ENCODE data around the gene PLEKHS1. TPM values are rescaled to one million over a fixed set of nuclear protein-coding genes. Genes with fewer than 3 reads are reported as not detected.

The PLEKHS1 gene
- polyA plus RNA-seq, result not detected

- Mint-ChIP-seq H3K4me1 (no peaks in the 10 kb centered on the region), H3K27me3 (ENCODE audit: low read depth in 3 of 3) (peaks cover 2 to 8% (median 3%) of the 10 kb centered on the region in 3 donors), H3K27ac (no peak within 1 kb of the TSS), H3K36me3 (no peaks in the 10 kb centered on the region), H3K4me3 (no peak within 1 kb of the TSS), H3K9me3 (no peaks in the 10 kb centered on the region)
- no peak for DNase-seq
Measured at GRCh38 chr10:113751181-113751732, at the start of gene PLEKHS1. TSS of gene PLEKHS1 (plus strand) at chr10:113751682. CDS start at chr10:113755278, 3,596 bp downstream.

GRCh38 chr10:113704637-113705343 is 46.7 kb upstream of the PLEKHS1 start:
- H3K36me3 Mint-ChIP-seq, result peaks cover 4 to 13% (median 9%) of the 10 kb centered on the region in 3 donors
- DNase-seq, result no peak
- no peak overlapping the region for H3K4me3 Mint-ChIP-seq
- no peaks in the 10 kb centered on the region for H3K9me3 Mint-ChIP-seq
- peaks cover 20 to 43% of the 10 kb centered on the region in 2 donors for H3K4me1 Mint-ChIP-seq
- H3K27me3 Mint-ChIP-seq (ENCODE audit: low read depth in 3 of 3), result no peaks in the 10 kb centered on the region
- H3K27ac Mint-ChIP-seq, result no peak overlapping the region

- Mint-ChIP-seq H3K9me3 (no peaks in the 10 kb centered on the region), H3K36me3 (peaks cover 2 to 12% (median 7%) of the 10 kb centered on the region in 3 donors), H3K27ac (peak overlapping the region in 1 of 6 donors; percentile 55), H3K27me3 (ENCODE audit: low read depth in 3 of 3) (no peaks in the 10 kb centered on the region), H3K4me1 (peaks cover 22 to 48% of the 10 kb centered on the region in 2 donors), H3K4me3 (no peak overlapping the region)
- no peak for DNase-seq
Measured at GRCh38 chr10:113705344-113705652, 46.2 kb upstream of the PLEKHS1 start.

- Mint-ChIP-seq H3K27ac (no peak overlapping the region), H3K36me3 (peaks cover 0 to 5% (median 5%) of the 10 kb centered on the region in 3 donors), H3K4me1 (peaks cover 24 to 53% of the 10 kb centered on the region in 2 donors), H3K4me3 (no peak overlapping the region), H3K27me3 (ENCODE audit: low read depth in 3 of 3) (no peaks in the 10 kb centered on the region), H3K9me3 (no peaks in the 10 kb centered on the region)
- DNase-seq, result no peak
Measured at GRCh38 chr10:113706623-113707022, 44.9 kb upstream of the PLEKHS1 start.

- H3K36me3 Mint-ChIP-seq, result peaks cover 0 to 5% (median 0%) of the 10 kb centered on the region in 3 donors
- no peak for DNase-seq
- peaks cover 0 to 2% (median 0%) of the 10 kb centered on the region in 3 donors for H3K27me3 Mint-ChIP-seq (ENCODE audit: low read depth in 3 of 3)
- H3K4me3 Mint-ChIP-seq, result no peak overlapping the region
- H3K9me3 Mint-ChIP-seq, result no peaks in the 10 kb centered on the region
- H3K27ac Mint-ChIP-seq, result no peak overlapping the region
- peaks cover 25 to 45% of the 10 kb centered on the region in 2 donors for H3K4me1 Mint-ChIP-seq
Measured at GRCh38 chr10:113708640-113709039, 42.8 kb upstream of the PLEKHS1 start.

- Mint-ChIP-seq H3K27ac (peak overlapping the region in 2 of 6 donors; percentile 28 to 39), H3K36me3 (peaks cover 0 to 5% (median 0%) of the 10 kb centered on the region in 3 donors), H3K4me1 (peaks cover 25 to 45% of the 10 kb centered on the region in 2 donors), H3K4me3 (no peak overlapping the region), H3K27me3 (ENCODE audit: low read depth in 3 of 3) (peaks cover 0 to 2% (median 0%) of the 10 kb centered on the region in 3 donors), H3K9me3 (no peaks in the 10 kb centered on the region)
- no peak for DNase-seq
Measured at GRCh38 chr10:113709221-113709838, 42.2 kb upstream of the PLEKHS1 start.

- DNase-seq, result no peak
- H3K27ac Mint-ChIP-seq, result no peak overlapping the region
Measured at GRCh38 chr10:113711142-113711541, 40.3 kb upstream of the PLEKHS1 start.

GRCh38 chr10:113712024-113712423 is 39.5 kb upstream of the PLEKHS1 start:
- Mint-ChIP-seq H3K36me3 (peaks cover 7 to 15% (median 12%) of the 10 kb centered on the region in 3 donors), H3K4me1 (peaks cover 21 to 41% of the 10 kb centered on the region in 2 donors), H3K4me3 (no peak overlapping the region), H3K27me3 (ENCODE audit: low read depth in 3 of 3) (peaks cover 0 to 4% (median 0%) of the 10 kb centered on the region in 3 donors), H3K9me3 (no peaks in the 10 kb centered on the region), H3K27ac (no peak overlapping the region)
- no peak for DNase-seq

More at GRCh38 chr10:113711142-113711541, 40.3 kb upstream of the PLEKHS1 start:
- Mint-ChIP-seq H3K4me3 (no peak overlapping the region), H3K4me1 (peaks cover 25 to 48% of the 10 kb centered on the region in 2 donors), H3K27me3 (ENCODE audit: low read depth in 3 of 3) (peaks cover 0 to 4% (median 0%) of the 10 kb centered on the region in 3 donors), H3K36me3 (peaks cover 4 to 12% (median 4%) of the 10 kb centered on the region in 3 donors), H3K9me3 (no peaks in the 10 kb centered on the region)

GRCh38 chr10:113712755-113713639 is 38.5 kb upstream of the PLEKHS1 start:
- Mint-ChIP-seq H3K36me3 (peaks cover 7 to 20% (median 11%) of the 10 kb centered on the region in 3 donors), H3K4me3 (no peak overlapping the region)

GRCh38 chr10:113713640-113713982 is 37.9 kb upstream of the PLEKHS1 start:
- H3K27me3 Mint-ChIP-seq (ENCODE audit: low read depth in 3 of 3), result peaks cover 0 to 6% (median 0%) of the 10 kb centered on the region in 3 donors
- H3K27ac Mint-ChIP-seq, result no peak overlapping the region
- H3K9me3 Mint-ChIP-seq, result no peaks in the 10 kb centered on the region
- no peak for DNase-seq
- H3K4me1 Mint-ChIP-seq, result peaks cover 13 to 29% of the 10 kb centered on the region in 2 donors
- H3K4me3 Mint-ChIP-seq, result no peak overlapping the region
- H3K36me3 Mint-ChIP-seq, result peaks cover 7 to 23% (median 11%) of the 10 kb centered on the region in 3 donors

More at GRCh38 chr10:113712755-113713639, 38.5 kb upstream of the PLEKHS1 start:
- Mint-ChIP-seq H3K27ac (no peak overlapping the region), H3K27me3 (ENCODE audit: low read depth in 3 of 3) (peaks cover 0 to 4% (median 0%) of the 10 kb centered on the region in 3 donors), H3K4me1 (peaks cover 15 to 36% of the 10 kb centered on the region in 2 donors), H3K9me3 (no peaks in the 10 kb centered on the region)
- no peak for DNase-seq

GRCh38 chr10:113716109-113716910 is 35.2 kb upstream of the PLEKHS1 start:
- H3K36me3 Mint-ChIP-seq, result peaks cover 16 to 46% (median 27%) of the 10 kb centered on the region in 3 donors
- no peak overlapping the region for H3K27ac Mint-ChIP-seq
- peaks cover 0 to 6% (median 0%) of the 10 kb centered on the region in 3 donors for H3K27me3 Mint-ChIP-seq (ENCODE audit: low read depth in 3 of 3)
- no peak overlapping the region for H3K4me3 Mint-ChIP-seq
- H3K9me3 Mint-ChIP-seq, result no peaks in the 10 kb centered on the region
- DNase-seq, result no peak
- peaks cover 1 to 7% of the 10 kb centered on the region in 2 donors for H3K4me1 Mint-ChIP-seq

- Mint-ChIP-seq H3K27me3 (ENCODE audit: low read depth in 3 of 3) (peaks cover 0 to 4% (median 0%) of the 10 kb centered on the region in 3 donors), H3K9me3 (no peaks in the 10 kb centered on the region), H3K4me1 (peaks cover 0 to 7% of the 10 kb centered on the region in 2 donors), H3K27ac (no peak overlapping the region), H3K4me3 (no peak overlapping the region), H3K36me3 (peaks cover 24 to 65% (median 33%) of the 10 kb centered on the region in 3 donors)
- no peak for DNase-seq
Measured at GRCh38 chr10:113718969-113719822, 32.3 kb upstream of the PLEKHS1 start.

Measured in immature natural killer cell (primary cell).